ENCODE results near the gene BMPR1A. TPM values are rescaled to one million over a fixed set of nuclear protein-coding genes. Genes with fewer than 3 reads are reported as not detected.

BMPR1A gene
- total and polyA plus RNA-seq, 10 of the 15 experiments (the other 5 are each of a cell fraction or from before 2014, with no cell fraction given): 2.3 to 22.7 (median 13.1) TPM

- no peak overlapping the region for H2AFZ ChIP-seq (ENCODE audit: control insufficient read depth, low read depth, low read length)
- no peak overlapping the region for H3K4me3 ChIP-seq
- in situ Hi-C loops (cut with MboI): no loop called here
- H3K9me3 ChIP-seq (replicated peaks; ENCODE audit: control insufficient read depth, insufficient read depth, low read length): no peaks in the 10 kb centered on the region; the same call in 2 of the 3 replicates
- POLR2A ChIA-PET: no interaction called here
- SMC1A ChIA-PET (ENCODE audit: uncharacterized antibody, unreplicated experiment): interaction anchor here (0.6 kb wide), 1 partner anchor 103 kb away, joined by 3 read pairs; no protein-coding TSS in a partner anchor
- TF ChIP-seq BHLHE40 (IDR thresholded peaks at IDR 0.05; ENCODE audit: borderline replicate concordance in 1 of 2, low read depth in 2 of 2, low read length in 1 of 2): no peak
- no peaks in the 10 kb centered on the region for H3K79me2 ChIP-seq (ENCODE audit: control insufficient read depth, insufficient read depth, low read length)
- H4K20me1 ChIP-seq (ENCODE audit: control insufficient read depth, insufficient read depth): no peaks in the 10 kb centered on the region
- intact Hi-C loops (cut with micrococcal nuclease; ENCODE audit: unreplicated experiment): no loop called here
- no peak overlapping the region for H3K27ac ChIP-seq (ENCODE audit: control insufficient read depth, insufficient read depth)
- DNase-seq (ENCODE audit: low read depth, low spot score): no peak
- BruUV-seq (replicated peaks): no TSS peak
- no peaks in the 10 kb centered on the region; a peak in 1 of 4 replicates for H3K27me3 ChIP-seq (replicated peaks in 1 of 2; ENCODE audit: control insufficient read depth in 2 of 2, insufficient read depth in 2 of 2, low read length in 1 of 2)
- CTCF ChIA-PET: interaction anchor here (0.6 kb wide), 1 partner anchor 173 kb away, joined by 3 read pairs; no protein-coding TSS in a partner anchor
- no peaks in the 10 kb centered on the region for H3K36me3 ChIP-seq (ENCODE audit: control insufficient read depth in 2 of 2, insufficient read depth in 2 of 2, low read length in 1 of 2)
- H3K4me2 ChIP-seq (ENCODE audit: control insufficient read depth, insufficient read depth): no peak overlapping the region
- H3K4me1 ChIP-seq (ENCODE audit: control insufficient read depth, insufficient read depth, low read length): no peaks in the 10 kb centered on the region; the same call in 1 of the 2 replicates
- H3K9ac ChIP-seq (ENCODE audit: control insufficient read depth, insufficient read depth, low read length): no peak overlapping the region
- ATAC-seq: no peak
- 33% methylated on average over 1 of the region's 1 CpG for WGBS (ENCODE audit: insufficient coverage, insufficient replicate concordance, low lambda C conversion rate, missing lambda C conversion rate)
- no peak for FAIRE-seq
- RAD21 ChIA-PET (ENCODE audit: unreplicated experiment): no interaction called here
Observed at GRCh38 chr10:86726677-86726999, 29.8 kb upstream of the BMPR1A start.

DNA sequence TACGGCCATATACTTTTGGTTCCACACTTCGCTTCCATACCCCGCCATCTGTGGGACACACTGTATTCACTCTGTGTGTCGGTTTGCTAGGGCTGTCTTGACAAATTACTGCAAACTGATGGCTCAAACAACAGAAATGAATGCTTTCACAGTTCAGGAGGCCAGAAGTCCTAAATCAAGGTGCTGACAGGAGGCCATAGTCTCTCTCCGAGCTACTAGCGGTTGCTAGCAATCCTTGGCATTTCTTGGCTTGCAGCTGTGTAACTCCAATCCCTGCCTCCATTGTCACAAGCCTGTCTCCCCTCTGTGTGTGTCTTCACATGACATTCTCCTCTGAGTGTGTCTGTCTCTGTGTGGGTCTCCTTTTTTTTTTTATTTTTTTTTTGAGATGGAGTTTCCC lies 28.9 kb upstream of the BMPR1A start:
- WGBS (ENCODE audit: insufficient coverage, insufficient replicate concordance, low lambda C conversion rate, missing lambda C conversion rate): 80% methylated on average over 6 of the region's 6 CpGs
- in situ Hi-C loops (cut with MboI) (no loop called here), intact Hi-C loops (cut with micrococcal nuclease; ENCODE audit: unreplicated experiment) (no loop called here)
- no TSS peak for BruUV-seq (replicated peaks)
- no peak overlapping the region for H2AFZ ChIP-seq (ENCODE audit: control insufficient read depth, low read depth, low read length)
- H3K4me2 ChIP-seq (ENCODE audit: control insufficient read depth, insufficient read depth): no peak overlapping the region
- H3K9ac ChIP-seq (ENCODE audit: control insufficient read depth, insufficient read depth, low read length): no peak overlapping the region
- no peaks in the 10 kb centered on the region for H3K79me2 ChIP-seq (ENCODE audit: control insufficient read depth, insufficient read depth, low read length)
- H3K4me3 ChIP-seq: no peak overlapping the region
- FAIRE-seq (no peak), ATAC-seq (no peak), DNase-seq (ENCODE audit: low read depth, low spot score) (no peak)
- SMC1A ChIA-PET (ENCODE audit: uncharacterized antibody, unreplicated experiment): interaction anchor here (0.5 kb wide), 1 partner anchor 62 kb away, joined by 5 read pairs; no protein-coding TSS in a partner anchor
- H3K9me3 ChIP-seq (replicated peaks; ENCODE audit: control insufficient read depth, insufficient read depth, low read length): no peaks in the 10 kb centered on the region; the same call in 2 of the 3 replicates
- H3K27ac ChIP-seq (ENCODE audit: control insufficient read depth, insufficient read depth): no peak overlapping the region
- no peaks in the 10 kb centered on the region for H3K36me3 ChIP-seq (ENCODE audit: control insufficient read depth in 2 of 2, insufficient read depth in 2 of 2, low read length in 1 of 2)
- RAD21 ChIA-PET (ENCODE audit: unreplicated experiment): interaction anchor here (1.2 kb wide), 2 partner anchors 15 to 19 kb away, joined by 3 read pairs; no protein-coding TSS in a partner anchor
- POLR2A ChIA-PET: no interaction called here
- H4K20me1 ChIP-seq (ENCODE audit: control insufficient read depth, insufficient read depth): no peaks in the 10 kb centered on the region
- CTCF ChIA-PET: interaction anchor here (0.8 kb wide), 1 partner anchor 31 kb away, joined by 3 read pairs; no protein-coding TSS in a partner anchor
- H3K4me1 ChIP-seq (ENCODE audit: control insufficient read depth, insufficient read depth, low read length): no peaks in the 10 kb centered on the region; the same call in 1 of the 2 replicates
- H3K27me3 ChIP-seq (replicated peaks in 1 of 2; ENCODE audit: control insufficient read depth in 2 of 2, insufficient read depth in 2 of 2, low read length in 1 of 2): no peaks in the 10 kb centered on the region; a peak in 1 of 4 replicates
- TF ChIP-seq SUZ12 (IDR thresholded peaks at IDR 0.05; ENCODE audit: unreplicated experiment) (no peak), RAD51 (IDR thresholded peaks at IDR 0.05) (no peak)
- TF ChIP-seq, protein P1, sequence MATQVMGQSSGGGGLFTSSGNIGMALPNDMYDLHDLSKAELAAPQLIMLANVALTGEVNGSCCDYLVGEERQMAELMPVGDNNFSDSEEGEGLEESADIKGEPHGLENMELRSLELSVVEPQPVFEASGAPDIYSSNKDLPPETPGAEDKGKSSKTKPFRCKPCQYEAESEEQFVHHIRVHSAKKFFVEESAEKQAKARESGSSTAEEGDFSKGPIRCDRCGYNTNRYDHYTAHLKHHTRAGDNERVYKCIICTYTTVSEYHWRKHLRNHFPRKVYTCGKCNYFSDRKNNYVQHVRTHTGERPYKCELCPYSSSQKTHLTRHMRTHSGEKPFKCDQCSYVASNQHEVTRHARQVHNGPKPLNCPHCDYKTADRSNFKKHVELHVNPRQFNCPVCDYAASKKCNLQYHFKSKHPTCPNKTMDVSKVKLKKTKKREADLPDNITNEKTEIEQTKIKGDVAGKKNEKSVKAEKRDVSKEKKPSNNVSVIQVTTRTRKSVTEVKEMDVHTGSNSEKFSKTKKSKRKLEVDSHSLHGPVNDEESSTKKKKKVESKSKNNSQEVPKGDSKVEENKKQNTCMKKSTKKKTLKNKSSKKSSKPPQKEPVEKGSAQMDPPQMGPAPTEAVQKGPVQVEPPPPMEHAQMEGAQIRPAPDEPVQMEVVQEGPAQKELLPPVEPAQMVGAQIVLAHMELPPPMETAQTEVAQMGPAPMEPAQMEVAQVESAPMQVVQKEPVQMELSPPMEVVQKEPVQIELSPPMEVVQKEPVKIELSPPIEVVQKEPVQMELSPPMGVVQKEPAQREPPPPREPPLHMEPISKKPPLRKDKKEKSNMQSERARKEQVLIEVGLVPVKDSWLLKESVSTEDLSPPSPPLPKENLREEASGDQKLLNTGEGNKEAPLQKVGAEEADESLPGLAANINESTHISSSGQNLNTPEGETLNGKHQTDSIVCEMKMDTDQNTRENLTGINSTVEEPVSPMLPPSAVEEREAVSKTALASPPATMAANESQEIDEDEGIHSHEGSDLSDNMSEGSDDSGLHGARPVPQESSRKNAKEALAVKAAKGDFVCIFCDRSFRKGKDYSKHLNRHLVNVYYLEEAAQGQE (IDR thresholded peaks at IDR 0.05; ENCODE audit: low read depth, low read length): no peak
- TF ChIP-seq, protein P2, sequence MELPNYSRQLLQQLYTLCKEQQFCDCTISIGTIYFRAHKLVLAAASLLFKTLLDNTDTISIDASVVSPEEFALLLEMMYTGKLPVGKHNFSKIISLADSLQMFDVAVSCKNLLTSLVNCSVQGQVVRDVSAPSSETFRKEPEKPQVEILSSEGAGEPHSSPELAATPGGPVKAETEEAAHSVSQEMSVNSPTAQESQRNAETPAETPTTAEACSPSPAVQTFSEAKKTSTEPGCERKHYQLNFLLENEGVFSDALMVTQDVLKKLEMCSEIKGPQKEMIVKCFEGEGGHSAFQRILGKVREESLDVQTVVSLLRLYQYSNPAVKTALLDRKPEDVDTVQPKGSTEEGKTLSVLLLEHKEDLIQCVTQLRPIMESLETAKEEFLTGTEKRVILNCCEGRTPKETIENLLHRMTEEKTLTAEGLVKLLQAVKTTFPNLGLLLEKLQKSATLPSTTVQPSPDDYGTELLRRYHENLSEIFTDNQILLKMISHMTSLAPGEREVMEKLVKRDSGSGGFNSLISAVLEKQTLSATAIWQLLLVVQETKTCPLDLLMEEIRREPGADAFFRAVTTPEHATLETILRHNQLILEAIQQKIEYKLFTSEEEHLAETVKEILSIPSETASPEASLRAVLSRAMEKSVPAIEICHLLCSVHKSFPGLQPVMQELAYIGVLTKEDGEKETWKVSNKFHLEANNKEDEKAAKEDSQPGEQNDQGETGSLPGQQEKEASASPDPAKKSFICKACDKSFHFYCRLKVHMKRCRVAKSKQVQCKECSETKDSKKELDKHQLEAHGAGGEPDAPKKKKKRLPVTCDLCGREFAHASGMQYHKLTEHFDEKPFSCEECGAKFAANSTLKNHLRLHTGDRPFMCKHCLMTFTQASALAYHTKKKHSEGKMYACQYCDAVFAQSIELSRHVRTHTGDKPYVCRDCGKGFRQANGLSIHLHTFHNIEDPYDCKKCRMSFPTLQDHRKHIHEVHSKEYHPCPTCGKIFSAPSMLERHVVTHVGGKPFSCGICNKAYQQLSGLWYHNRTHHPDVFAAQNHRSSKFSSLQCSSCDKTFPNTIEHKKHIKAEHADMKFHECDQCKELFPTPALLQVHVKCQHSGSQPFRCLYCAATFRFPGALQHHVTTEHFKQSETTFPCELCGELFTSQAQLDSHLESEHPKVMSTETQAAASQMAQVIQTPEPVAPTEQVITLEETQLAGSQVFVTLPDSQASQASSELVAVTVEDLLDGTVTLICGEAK (IDR thresholded peaks at IDR 0.05; ENCODE audit: borderline replicate concordance): no peak

Data from GM12878 (cell line).